Smooth muscle cell (in vitro differentiated cells): ENCODE measurements around the gene ATCAY. TPM values are rescaled to one million over a fixed set of nuclear protein-coding genes. Genes with fewer than 3 reads are reported as not detected.

Source experiments
- DNase-seq: peaks from one replicate; lab custom pipeline; 2025; ENCODE audit not compliant: unreplicated experiment; lab: John Stamatoyannopoulos, UW
- H2AFZ ChIP-seq: fragments of 200-600 bp; sonication (generic); 2 replicates; pipeline ENCODE4 v1.6.0; 2016; ENCODE audit warnings: antibody characterized with exemption, low read depth, mild to moderate bottlenecking
- H3F3A ChIP-seq: fragments of 200-600 bp; sonication (generic); 2 replicates; pipeline ENCODE4 v1.6.0; 2017; ENCODE audit warnings: antibody characterized with exemption, low read depth
- H3K27ac ChIP-seq: fragments of 200-600 bp; sonication (generic); 2 replicates; pipeline ENCODE4 v1.5.1; 2016; ENCODE audit warnings: low read depth, mild to moderate bottlenecking
- H3K27me3 ChIP-seq: fragments of 200-600 bp; sonication (generic); 2 replicates; pipeline ENCODE4 v1.6.1; 2016; ENCODE audit warnings: low read depth, mild to moderate bottlenecking
- H3K36me3 ChIP-seq: fragments of 200-600 bp; sonication (generic); 2 replicates; pipeline ENCODE4 v1.5.1; 2016; ENCODE audit warnings: low read depth
- H3K4me1 ChIP-seq: fragments of 200-600 bp; sonication (generic); 2 replicates; pipeline ENCODE4 v1.5.1; 2016; ENCODE audit warnings: low read depth
- H3K4me2 ChIP-seq: fragments of 200-600 bp; sonication (generic); 2 replicates; pipeline ENCODE4 v1.6.0; 2016; ENCODE audit warnings: mild to moderate bottlenecking
- H3K4me3 ChIP-seq: fragments of 200-600 bp; sonication (generic); 2 replicates; pipeline ENCODE4 v1.5.1; 2016; ENCODE audit warnings: mild to moderate bottlenecking
- H3K79me2 ChIP-seq: fragments of 200-600 bp; sonication (generic); 2 replicates; pipeline ENCODE4 v1.6.0; 2016; ENCODE audit warnings: low read depth, mild to moderate bottlenecking
- H3K9ac ChIP-seq: fragments of 200-600 bp; sonication (generic); 2 replicates; pipeline ENCODE4 v1.6.0; 2016; ENCODE audit warnings: low read depth
- H3K9me3 ChIP-seq: fragments of 200-600 bp; sonication (generic); replicated peaks from 2 replicates; pipeline ENCODE4 v1.5.1; 2016; ENCODE audit warnings: low read depth
- H4K20me1 ChIP-seq: fragments of 200-600 bp; sonication (generic); 2 replicates; pipeline ENCODE4 v1.6.0; 2016; ENCODE audit warnings: low read depth
- CTCF ChIP-seq: fragments of 200-600 bp; sonication (generic); IDR thresholded peaks from 2 replicates; pipeline ENCODE4 v1.5.1; 2017; ENCODE audit warnings: borderline replicate concordance, mild to moderate bottlenecking, antibody characterized with exemption; ENCODE audit not compliant: insufficient read depth, poor library complexity, severe bottlenecking
- WGBS: methylation state at CpG from one replicate; pipeline ENCODE4 v1.1.7; 2016; ENCODE audit warnings: low lambda C conversion rate; 5-methylcytosine and 5-hydroxymethylcytosine counted together
- polyA plus RNA-seq: library from polyadenylated mRNA; unstranded; fragments of >200 nt; fragmentation: Nextera tagmentation; extraction: Ambion mirVana; gene quantifications from 2 replicates; pipeline ENCODE4 v1.2.1, GENCODE V29; 2016
- total RNA-seq: library from RNA; depleted of rRNA; stranded (reverse); fragments of >200 nt; gene quantifications from 2 replicates; pipeline ENCODE4 v1.2.3, GENCODE V29; 2014

ATCAY gene
- total and polyA plus RNA-seq, 2 experiments from 2014 or later: 0.09 to 1.1 TPM

DNA sequence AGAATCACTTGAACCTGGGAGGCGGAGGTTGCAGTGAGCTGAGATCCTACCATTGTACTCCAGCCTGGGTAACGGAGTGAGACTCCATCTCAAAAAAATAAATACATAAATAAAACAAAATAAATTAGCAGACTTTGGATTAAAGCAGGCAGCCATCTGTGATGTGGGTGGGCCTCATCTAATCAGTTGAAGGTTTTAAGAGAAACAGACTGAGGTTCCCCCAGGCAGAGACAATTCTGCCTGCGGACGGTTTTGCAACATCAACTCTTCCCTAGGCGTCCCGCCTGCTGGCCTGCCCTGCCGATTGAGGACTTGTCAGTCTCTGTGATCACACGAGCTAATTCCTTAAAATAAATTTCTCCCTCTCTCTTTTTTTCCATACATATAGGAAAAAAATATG is 23.7 kb downstream of the ATCAY start:
- Histone ChIP-seq H3K27me3 (no peaks in the 10 kb centered on the region), H3K4me1 (no peaks in the 10 kb centered on the region), H3K9me3 (no peaks in the 10 kb centered on the region), H3K9ac (no peak overlapping the region), H3K4me3 (no peak overlapping the region), H4K20me1 (no peaks in the 10 kb centered on the region), H3K36me3 (no peaks in the 10 kb centered on the region), H3K79me2 (no peaks in the 10 kb centered on the region), H2AFZ (no peak overlapping the region), H3F3A (no peaks in the 10 kb centered on the region), H3K4me2 (no peak overlapping the region), H3K27ac (no peak overlapping the region)
- DNase-seq: no peak
- WGBS: 90% methylated on average over 8 of the region's 8 CpGs
- TF ChIP-seq CTCF: no peak

DNA sequence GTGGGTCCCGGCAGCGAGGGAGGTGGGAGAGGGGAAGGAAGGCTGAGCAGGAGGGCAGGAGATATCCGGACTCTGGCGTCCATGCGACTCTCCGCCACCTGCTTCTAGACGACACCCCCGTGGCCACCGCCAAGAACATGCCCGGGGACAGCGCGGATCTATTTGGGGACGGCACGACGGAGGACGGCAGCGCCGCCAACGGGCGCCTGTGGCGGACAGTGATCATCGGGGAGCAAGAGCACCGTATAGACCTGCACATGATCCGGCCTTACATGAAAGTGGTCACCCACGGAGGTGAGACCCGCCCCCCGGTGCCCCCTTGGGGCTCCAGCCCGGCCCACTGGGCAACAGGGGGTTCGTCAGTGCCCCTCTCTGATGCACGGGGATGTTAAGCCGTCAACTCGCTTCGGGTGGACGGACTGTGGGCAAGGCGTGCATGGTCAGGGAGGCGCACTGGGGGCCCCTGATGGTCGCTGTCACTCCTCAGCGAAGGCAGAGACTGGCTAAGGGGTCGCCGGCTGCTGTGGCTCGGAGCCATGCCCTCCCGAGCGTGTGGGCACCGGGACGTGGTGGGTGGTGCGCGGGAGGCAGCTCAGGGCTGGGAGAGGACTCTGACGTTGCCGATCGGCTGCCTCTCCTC is 27.3 kb downstream of the ATCAY start:
- 94% methylated on average over 50 of the region's 50 CpGs for WGBS
- Histone ChIP-seq H3K4me1 (no peaks in the 10 kb centered on the region), H3K27me3 (no peaks in the 10 kb centered on the region), H3K4me3 (no peak overlapping the region), H3K36me3 (no peaks in the 10 kb centered on the region), H2AFZ (no peak overlapping the region), H3K9ac (no peak overlapping the region), H3F3A (no peaks in the 10 kb centered on the region), H3K4me2 (no peak overlapping the region), H3K27ac (no peak overlapping the region), H3K9me3 (no peaks in the 10 kb centered on the region), H4K20me1 (no peaks in the 10 kb centered on the region), H3K79me2 (no peaks in the 10 kb centered on the region)
- no peak for TF ChIP-seq CTCF
- no peak for DNase-seq

DNA sequence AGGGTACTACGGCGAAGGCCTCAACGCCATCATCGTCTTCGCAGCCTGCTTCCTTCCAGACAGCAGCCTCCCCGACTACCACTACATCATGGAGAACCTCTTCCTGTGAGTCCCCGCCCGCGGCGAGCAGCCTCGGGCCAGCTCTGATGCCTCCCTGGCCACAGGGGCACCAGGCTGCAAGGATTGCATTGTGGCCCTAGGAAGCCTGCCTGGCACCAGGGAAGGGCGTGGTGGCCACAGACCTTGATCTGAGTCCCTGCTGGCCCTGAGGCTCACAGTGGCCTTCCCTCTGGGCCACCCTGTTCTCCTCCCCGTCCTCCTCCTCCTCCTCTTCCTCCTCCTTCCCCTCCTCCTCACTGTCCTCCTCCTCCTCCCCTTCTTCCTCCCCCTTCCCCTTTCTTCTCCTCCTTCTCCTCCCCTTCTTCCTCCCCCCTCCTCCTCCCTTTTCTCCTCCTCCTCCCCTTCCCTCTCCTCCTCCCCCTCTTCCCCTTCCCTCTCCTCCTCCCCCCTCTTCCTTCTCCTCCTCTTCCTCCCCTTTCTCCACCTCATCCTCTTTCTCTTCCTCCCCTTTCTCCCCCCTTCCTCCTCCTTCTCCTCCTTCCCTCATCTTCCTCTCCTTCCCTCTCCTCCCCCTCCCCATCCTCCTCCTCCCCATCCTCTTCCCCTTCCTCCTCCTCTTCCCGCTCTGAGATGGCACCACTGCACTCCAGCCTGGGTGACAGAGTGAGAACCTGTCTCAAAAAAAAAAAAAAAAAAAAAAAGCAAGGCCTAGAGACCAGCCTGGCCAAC is 28.0 kb downstream of the ATCAY start:
- Histone ChIP-seq H3K4me2 (no peak overlapping the region), H3K27me3 (no peaks in the 10 kb centered on the region), H3K9ac (no peak overlapping the region), H3K4me3 (no peak overlapping the region), H3K27ac (no peak overlapping the region), H3K9me3 (no peaks in the 10 kb centered on the region), H3K79me2 (no peaks in the 10 kb centered on the region), H3K36me3 (no peaks in the 10 kb centered on the region), H3F3A (no peaks in the 10 kb centered on the region), H2AFZ (no peak overlapping the region), H3K4me1 (no peaks in the 10 kb centered on the region), H4K20me1 (no peaks in the 10 kb centered on the region)
- DNase-seq: no peak
- no peak for TF ChIP-seq CTCF
- 91% methylated on average over 13 of the region's 14 CpGs for WGBS
